HG03575 (cell line): ENCODE data around the gene OCEL1.

Source experiments
- ATAC-seq: cut with Tn5 transposase; IDR thresholded peaks from one replicate; pipeline ENCODE4 v1.9.1; 2021; ENCODE audit not compliant: unreplicated experiment, insufficient number of reproducible peaks, low FRiP score; ENCODE audit errors: extremely low read depth

OCEL1 gene

DNA sequence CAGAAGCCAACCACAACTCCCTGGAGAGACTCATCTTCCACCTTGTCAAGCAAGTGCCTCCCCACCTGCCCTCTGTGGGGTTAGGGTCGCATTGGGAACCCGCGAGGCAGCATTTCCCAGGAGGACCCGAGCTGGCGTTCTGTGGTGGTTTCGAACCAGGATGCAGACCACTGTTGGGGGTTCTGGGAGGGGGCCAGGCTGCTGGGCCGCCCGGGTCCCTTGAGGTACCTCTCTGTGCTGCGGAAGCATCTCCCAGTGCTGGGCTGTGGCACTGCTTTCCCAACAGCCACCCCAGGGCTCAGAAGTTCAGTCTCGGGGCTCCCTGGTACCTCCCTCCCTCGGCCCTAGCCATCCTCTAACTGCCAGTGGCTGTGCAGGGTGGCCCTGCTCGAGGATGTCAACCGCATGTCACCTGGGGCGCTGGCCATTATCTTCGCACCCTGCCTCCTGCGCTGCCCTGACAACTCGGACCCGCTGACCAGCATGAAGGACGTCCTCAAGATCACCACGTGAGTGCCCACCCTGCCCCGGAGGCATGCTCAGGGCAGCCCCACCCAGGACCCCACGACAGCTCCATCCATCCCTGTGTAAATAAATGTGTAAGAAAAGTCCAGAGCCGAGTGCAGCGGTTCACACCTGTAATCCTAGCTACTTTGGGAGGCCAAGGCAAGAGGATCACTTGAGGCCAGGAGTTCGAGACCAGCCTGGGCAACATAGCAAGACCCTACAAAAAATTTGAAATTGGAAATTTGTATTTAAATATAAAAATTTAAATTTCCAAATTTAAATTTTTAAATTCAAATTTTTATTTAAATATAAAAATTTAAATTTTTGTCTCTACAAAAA, 19.1 kb upstream of the OCEL1 start:
- no peak for ATAC-seq

- no peak for ATAC-seq
Measured at GRCh38 chr19:17209126-17210036, 16.6 kb upstream of the OCEL1 start.

- no peak for ATAC-seq
Measured at GRCh38 chr19:17210296-17210695, 15.7 kb upstream of the OCEL1 start.

DNA sequence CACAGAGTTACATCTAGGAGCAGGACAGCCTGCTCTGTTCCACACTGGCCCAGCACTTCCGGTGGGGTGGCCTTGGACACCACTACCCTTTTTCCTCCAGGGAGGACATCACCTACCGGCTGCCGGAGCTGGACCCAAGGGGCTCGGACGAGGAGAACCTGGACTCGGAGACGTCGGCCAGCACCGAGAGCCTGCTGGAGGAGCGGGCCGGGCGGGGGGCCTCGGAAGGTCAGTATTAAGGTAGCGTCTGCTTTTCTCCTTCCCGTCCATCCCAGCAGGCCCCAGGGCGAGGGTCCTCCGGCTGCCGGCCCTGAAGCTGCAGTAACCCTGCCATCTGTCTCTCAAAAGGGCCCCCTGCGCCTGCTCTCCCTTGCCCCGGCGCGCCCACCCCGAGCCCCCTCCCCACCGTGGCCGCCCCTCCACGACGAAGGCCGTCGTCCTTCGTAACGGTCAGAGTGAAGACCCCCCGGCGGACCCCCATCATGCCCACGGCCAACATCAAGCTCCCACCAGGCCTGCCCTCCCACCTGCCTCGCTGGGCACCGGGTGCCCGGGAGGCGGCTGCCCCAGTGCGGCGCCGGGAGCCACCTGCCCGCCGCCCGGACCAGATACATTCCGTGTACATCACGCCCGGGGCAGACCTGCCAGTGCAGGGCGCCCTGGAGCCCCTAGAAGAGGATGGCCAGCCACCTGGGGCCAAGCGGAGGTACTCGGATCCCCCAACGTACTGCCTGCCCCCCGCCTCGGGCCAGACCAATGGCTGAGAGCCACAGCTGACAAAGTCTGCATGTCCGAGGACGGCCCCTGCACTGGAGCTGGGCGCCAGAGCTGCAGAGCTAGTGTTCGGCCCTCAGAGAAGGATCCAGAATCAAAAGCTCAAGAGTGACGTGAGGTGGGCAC, 14.2 kb upstream of the OCEL1 start:
- no peak for ATAC-seq

DNA sequence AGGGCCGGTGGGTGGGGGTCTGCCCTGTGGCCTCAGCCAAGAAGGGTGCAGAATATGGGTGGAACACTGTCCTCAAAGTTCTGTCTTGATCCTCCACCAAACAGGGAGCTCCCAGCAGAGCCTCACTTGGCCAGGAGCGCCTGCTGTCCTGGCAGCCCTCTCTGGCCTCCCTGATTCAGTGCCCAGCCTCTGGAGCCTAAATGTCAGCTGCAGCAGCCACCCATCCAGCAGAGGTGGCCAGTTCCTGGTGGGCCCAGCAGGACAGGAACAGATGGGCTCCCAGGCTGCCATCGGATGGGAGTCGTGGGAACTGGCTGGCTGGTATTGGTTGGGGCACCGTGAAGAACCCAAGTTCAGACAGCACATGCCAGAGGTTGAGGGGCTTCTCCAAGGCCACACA, 12.7 kb upstream of the OCEL1 start:
- no peak for ATAC-seq

GRCh38 chr19:17214508-17215126, 11.4 kb upstream of the OCEL1 start:
- ATAC-seq = no peak

- no peak for ATAC-seq
Measured at GRCh38 chr19:17215127-17215971, 10.7 kb upstream of the OCEL1 start, which contains the start of gene USE1. TSS of gene USE1 (plus strand) at chr19:17215357. CDS start at chr19:17215406, 49 bp downstream.

- no peak for ATAC-seq
Measured at GRCh38 chr19:17216058-17216670, 9.9 kb upstream of the OCEL1 start.

- no peak for ATAC-seq
Measured at GRCh38 chr19:17219286-17219685, 6.7 kb upstream of the OCEL1 start.

GRCh38 chr19:17220207-17220758, 5.7 kb upstream of the OCEL1 start:
- ATAC-seq = no peak

DNA sequence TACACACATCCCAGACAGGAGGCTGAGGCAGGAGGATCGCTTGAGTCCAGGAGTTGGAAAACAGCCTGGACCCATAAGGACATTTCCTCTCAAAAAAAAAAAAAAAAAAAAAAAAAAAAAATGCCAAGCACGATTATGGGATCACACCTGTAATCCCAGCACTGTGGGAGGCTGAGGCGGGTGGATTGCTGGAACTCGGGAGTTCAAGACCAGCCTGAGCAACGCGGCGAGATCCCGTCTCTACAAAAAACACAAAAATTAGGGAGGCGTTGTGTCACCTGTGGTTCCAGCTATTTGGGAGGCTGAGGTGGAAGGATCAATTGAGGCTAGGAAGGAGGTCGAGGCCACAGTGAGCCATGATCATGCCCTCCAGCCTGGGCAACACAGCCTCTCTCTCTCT, 973 bp upstream of the OCEL1 start:
- ATAC-seq = no peak

DNA sequence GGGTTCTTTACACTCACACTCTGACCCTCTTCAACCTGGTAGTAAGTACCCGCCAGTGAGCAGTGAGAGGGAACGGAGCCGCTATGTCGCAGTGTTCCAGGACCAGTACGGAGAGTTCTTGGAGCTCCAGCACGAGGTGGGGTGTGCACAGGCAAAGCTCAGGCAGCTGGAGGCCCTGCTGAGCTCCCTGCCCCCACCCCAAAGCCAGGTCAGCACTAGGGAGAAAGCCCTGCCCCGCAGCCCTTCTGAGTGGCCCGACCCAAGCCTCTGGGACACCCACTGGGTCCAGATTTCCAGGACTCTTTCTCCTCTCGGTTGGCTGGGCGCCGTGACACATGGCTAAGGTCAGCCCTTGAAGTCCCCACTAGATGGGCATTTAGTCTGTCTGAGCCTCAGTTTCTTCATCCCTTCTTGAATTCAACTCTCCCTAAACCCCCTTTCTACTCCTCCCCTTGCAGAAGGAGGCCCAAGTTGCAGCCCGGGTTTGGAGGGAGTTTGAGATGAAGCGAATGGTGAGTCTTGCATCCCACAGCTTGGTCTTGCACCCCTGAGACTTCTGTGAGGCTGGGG, 1.9 kb downstream of the OCEL1 start:
- ATAC-seq = no peak

DNA sequence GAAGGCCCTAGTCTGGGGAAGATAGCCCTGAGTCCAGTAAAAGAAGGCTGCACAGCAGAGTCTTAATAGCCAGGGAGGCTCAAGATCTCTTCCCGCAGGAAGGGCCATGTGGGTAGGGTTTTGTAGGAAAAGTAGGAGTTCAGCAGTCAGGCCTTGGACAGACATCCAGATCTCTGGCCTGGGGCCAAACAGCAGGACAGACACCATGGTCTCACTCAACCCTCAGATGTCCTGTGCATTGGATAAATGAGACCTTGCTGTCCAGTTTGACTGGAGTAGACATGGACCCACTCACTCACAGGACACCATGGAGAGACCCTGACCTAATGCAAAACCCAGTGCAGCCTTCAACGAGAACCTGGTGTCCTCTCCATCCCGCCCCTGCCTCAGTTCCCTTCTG, 3.9 kb downstream of the OCEL1 start:
- no peak for ATAC-seq

GRCh38 chr19:17232258-17232657, 6.2 kb downstream of the OCEL1 start:
- no peak for ATAC-seq

DNA sequence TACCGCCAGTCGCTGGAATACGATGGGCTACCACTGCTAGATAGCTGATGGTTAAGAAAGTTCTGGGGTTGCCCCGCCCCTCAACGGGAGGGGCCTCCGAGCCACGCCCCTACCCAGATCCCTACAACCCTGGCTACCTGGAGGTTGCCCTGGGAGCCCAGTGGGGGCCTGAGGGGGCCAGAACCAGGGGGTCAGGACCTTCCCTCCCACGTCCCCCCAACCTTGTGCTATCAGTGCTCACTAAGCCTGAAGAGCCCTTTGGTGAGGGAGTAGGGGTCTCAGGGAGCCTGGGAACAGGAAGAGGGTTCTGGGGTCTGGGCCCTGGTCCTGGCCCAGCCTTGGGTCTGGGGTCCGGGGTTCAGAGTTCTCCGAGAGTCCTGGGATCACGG, 8.9 kb downstream of the OCEL1 start:
- ATAC-seq = no peak

- no peak for ATAC-seq
Measured at GRCh38 chr19:17235300-17235970, 9.4 kb downstream of the OCEL1 start.
